ENCODE results near the gene PIH1D1. TPM values are rescaled to one million over a fixed set of nuclear protein-coding genes. Genes with fewer than 3 reads are reported as not detected.
A peak's percentile ranks its signal among the peaks of the same experiment; 100 is the strongest.

Gene PIH1D1
- total RNA-seq: 125 TPM in 2 replicates
- long read RNA-seq, transcript PIH1D1-201 (9 exons, 1,192 nt): major isoform, 93 of 153 reads
- long read RNA-seq, partial matches to known transcripts: 3 of 153 reads
- long read RNA-seq, other reads (novel, unspliced or antisense): 53 of 153 reads

- Mint-ChIP-seq H3K27ac (peak within 1 kb of the TSS; percentile 99), H3K4me3 (ENCODE audit: low read depth) (peak within 1 kb of the TSS; percentile 83), H3K9me3 (ENCODE audit: low read depth) (no peaks in the 10 kb centered on the region), H3K36me3 (ENCODE audit: insufficient read depth) (peaks cover 6% of the 10 kb centered on the region), H3K27me3 (no peaks in the 10 kb centered on the region), H3K4me1 (ENCODE audit: low read depth) (peaks cover 13% of the 10 kb centered on the region)
- DNase-seq (ENCODE audit: low spot score, unreplicated experiment): peak; percentile 85
- peak; percentile 31 for TF ChIP-seq CTCF (IDR thresholded peaks at IDR 0.05; ENCODE audit: unreplicated experiment)
These were observed at the start of gene PIH1D1 for GRCh38 chr19:49451430-49452181. Gene PIH1D1 (minus strand): TSS chr19:49451814. CDS start chr19:49451574, 240 bp downstream.

- H3K4me1 Mint-ChIP-seq (ENCODE audit: low read depth): peaks cover 24% of the 10 kb centered on the region
- no peak for DNase-seq (ENCODE audit: low spot score, unreplicated experiment)
- H3K27ac Mint-ChIP-seq: peak overlapping the region; percentile 34
- H3K9me3 Mint-ChIP-seq (ENCODE audit: low read depth): no peaks in the 10 kb centered on the region
- H3K4me3 Mint-ChIP-seq (ENCODE audit: low read depth): peak overlapping the region; percentile 7
- no peak for TF ChIP-seq CTCF (IDR thresholded peaks at IDR 0.05; ENCODE audit: unreplicated experiment)
- peaks cover 13% of the 10 kb centered on the region for H3K36me3 Mint-ChIP-seq (ENCODE audit: insufficient read depth)
- no peaks in the 10 kb centered on the region for H3K27me3 Mint-ChIP-seq
These were observed 47.5 kb upstream of the PIH1D1 start for GRCh38 chr19:49499030-49499670.

- no peaks in the 10 kb centered on the region for H3K9me3 Mint-ChIP-seq (ENCODE audit: low read depth)
- TF ChIP-seq CTCF (IDR thresholded peaks at IDR 0.05; ENCODE audit: unreplicated experiment): no peak
- H3K36me3 Mint-ChIP-seq (ENCODE audit: insufficient read depth): peaks cover 13% of the 10 kb centered on the region
- no peak for DNase-seq (ENCODE audit: low spot score, unreplicated experiment)
- H3K4me1 Mint-ChIP-seq (ENCODE audit: low read depth): peaks cover 24% of the 10 kb centered on the region
- H3K27me3 Mint-ChIP-seq: no peaks in the 10 kb centered on the region
- H3K4me3 Mint-ChIP-seq (ENCODE audit: low read depth): no peak overlapping the region
- peak overlapping the region; percentile 21 for H3K27ac Mint-ChIP-seq
These were observed 46.9 kb upstream of the PIH1D1 start for GRCh38 chr19:49498475-49498874.

GRCh38 chr19:49497789-49498103, 46.1 kb upstream of the PIH1D1 start:
- DNase-seq (ENCODE audit: low spot score, unreplicated experiment): no peak
- Mint-ChIP-seq H3K9me3 (ENCODE audit: low read depth) (no peaks in the 10 kb centered on the region), H3K27ac (no peak overlapping the region), H3K36me3 (ENCODE audit: insufficient read depth) (peaks cover 17% of the 10 kb centered on the region), H3K4me1 (ENCODE audit: low read depth) (peaks cover 20% of the 10 kb centered on the region), H3K27me3 (no peaks in the 10 kb centered on the region), H3K4me3 (ENCODE audit: low read depth) (peak overlapping the region; percentile 94)
- no peak for TF ChIP-seq CTCF (IDR thresholded peaks at IDR 0.05; ENCODE audit: unreplicated experiment)

GRCh38 chr19:49497047-49497788, 45.6 kb upstream of the PIH1D1 start:
- no peak for TF ChIP-seq CTCF (IDR thresholded peaks at IDR 0.05; ENCODE audit: unreplicated experiment)
- peaks cover 22% of the 10 kb centered on the region for H3K36me3 Mint-ChIP-seq (ENCODE audit: insufficient read depth)
- H3K4me1 Mint-ChIP-seq (ENCODE audit: low read depth): peaks cover 20% of the 10 kb centered on the region
- peak overlapping the region; percentile 94 for H3K4me3 Mint-ChIP-seq (ENCODE audit: low read depth)
- no peak for DNase-seq (ENCODE audit: low spot score, unreplicated experiment)
- H3K9me3 Mint-ChIP-seq (ENCODE audit: low read depth): no peaks in the 10 kb centered on the region
- H3K27ac Mint-ChIP-seq: peak overlapping the region; percentile 95
- H3K27me3 Mint-ChIP-seq: no peaks in the 10 kb centered on the region
